ENCODE data around the gene ZNF576.

The ZNF576 gene

DNA sequence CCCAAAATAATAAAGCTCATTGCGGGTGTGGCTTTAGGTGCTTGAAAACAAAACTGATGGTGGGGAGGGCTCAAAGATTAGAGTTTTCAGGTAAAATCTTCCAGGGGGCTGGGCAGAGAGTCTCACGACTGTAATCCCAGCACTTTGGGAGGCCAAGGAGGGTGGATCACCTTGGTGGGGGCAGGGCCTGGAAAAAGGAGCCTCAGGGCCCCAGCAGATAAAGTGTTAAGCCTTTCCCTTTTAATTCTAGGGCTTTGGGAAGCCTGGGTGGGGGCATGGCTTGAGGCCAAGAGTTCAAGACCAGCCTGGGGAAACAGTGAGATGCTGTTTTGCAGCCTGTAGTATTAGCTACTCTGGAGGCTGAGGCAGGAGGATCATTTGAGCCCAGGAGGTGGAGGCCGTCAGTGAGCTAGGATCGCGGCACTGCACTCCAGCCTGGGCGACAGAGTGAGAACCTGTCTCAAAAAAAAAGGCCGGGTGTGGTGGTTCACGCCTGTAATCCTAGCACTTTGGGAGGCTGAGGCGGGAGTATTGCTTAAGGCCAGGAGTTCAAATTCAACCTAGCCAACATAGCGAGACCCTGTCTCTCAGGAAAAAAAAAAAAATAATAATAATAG is 2.2 kb upstream of the ZNF576 start:
- Histone ChIP-seq H3K27me3 (ENCODE audit: insufficient read depth, poor library complexity, severe bottlenecking) (no peaks in the 10 kb centered on the region), H3K4me3 (replicated peaks; ENCODE audit: insufficient read depth, low read length) (peak overlapping the region; percentile 77), H3K27ac (replicated peaks) (no peak overlapping the region)
- TF ChIP-seq CTCF (IDR thresholded peaks at IDR 0.05; ENCODE audit: insufficient read depth, low read length) (no peak), GABPA (IDR thresholded peaks at IDR 0.05; ENCODE audit: low read depth) (no peak), POLR2AphosphoS5 (IDR thresholded peaks at IDR 0.05; ENCODE audit: low read depth) (no peak), SPI1 (IDR thresholded peaks at IDR 0.05; ENCODE audit: borderline replicate concordance, low read depth) (no peak)
- TF ChIP-seq, protein P1, sequence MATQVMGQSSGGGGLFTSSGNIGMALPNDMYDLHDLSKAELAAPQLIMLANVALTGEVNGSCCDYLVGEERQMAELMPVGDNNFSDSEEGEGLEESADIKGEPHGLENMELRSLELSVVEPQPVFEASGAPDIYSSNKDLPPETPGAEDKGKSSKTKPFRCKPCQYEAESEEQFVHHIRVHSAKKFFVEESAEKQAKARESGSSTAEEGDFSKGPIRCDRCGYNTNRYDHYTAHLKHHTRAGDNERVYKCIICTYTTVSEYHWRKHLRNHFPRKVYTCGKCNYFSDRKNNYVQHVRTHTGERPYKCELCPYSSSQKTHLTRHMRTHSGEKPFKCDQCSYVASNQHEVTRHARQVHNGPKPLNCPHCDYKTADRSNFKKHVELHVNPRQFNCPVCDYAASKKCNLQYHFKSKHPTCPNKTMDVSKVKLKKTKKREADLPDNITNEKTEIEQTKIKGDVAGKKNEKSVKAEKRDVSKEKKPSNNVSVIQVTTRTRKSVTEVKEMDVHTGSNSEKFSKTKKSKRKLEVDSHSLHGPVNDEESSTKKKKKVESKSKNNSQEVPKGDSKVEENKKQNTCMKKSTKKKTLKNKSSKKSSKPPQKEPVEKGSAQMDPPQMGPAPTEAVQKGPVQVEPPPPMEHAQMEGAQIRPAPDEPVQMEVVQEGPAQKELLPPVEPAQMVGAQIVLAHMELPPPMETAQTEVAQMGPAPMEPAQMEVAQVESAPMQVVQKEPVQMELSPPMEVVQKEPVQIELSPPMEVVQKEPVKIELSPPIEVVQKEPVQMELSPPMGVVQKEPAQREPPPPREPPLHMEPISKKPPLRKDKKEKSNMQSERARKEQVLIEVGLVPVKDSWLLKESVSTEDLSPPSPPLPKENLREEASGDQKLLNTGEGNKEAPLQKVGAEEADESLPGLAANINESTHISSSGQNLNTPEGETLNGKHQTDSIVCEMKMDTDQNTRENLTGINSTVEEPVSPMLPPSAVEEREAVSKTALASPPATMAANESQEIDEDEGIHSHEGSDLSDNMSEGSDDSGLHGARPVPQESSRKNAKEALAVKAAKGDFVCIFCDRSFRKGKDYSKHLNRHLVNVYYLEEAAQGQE (IDR thresholded peaks at IDR 0.05; ENCODE audit: insufficient replicate concordance, low read depth), result no peak
- DNase-seq (ENCODE audit: low read depth in 1 of 2, low spot score in 1 of 2), result no peak

- no peak for TF ChIP-seq GABPA (IDR thresholded peaks at IDR 0.05; ENCODE audit: low read depth)
- peak; percentile 95 for TF ChIP-seq CTCF (IDR thresholded peaks at IDR 0.05; ENCODE audit: insufficient read depth, low read length)
- DNase-seq (ENCODE audit: low read depth in 1 of 2, low spot score in 1 of 2), result peak; percentile 61 to 74
- Histone ChIP-seq H3K4me3 (replicated peaks; ENCODE audit: insufficient read depth, low read length) (peak overlapping the region; percentile 77), H3K27ac (replicated peaks) (peak overlapping the region; percentile 83), H3K27me3 (ENCODE audit: insufficient read depth, poor library complexity, severe bottlenecking) (no peaks in the 10 kb centered on the region)
Measured at GRCh38 chr19:43594710-43595604, 1.4 kb upstream of the ZNF576 start.

- peak overlapping the region; percentile 77 for H3K4me3 ChIP-seq (replicated peaks; ENCODE audit: insufficient read depth, low read length)
- TF ChIP-seq GABPA (IDR thresholded peaks at IDR 0.05; ENCODE audit: low read depth) (no peak), POLR2AphosphoS5 (IDR thresholded peaks at IDR 0.05; ENCODE audit: low read depth) (no peak), SPI1 (IDR thresholded peaks at IDR 0.05; ENCODE audit: borderline replicate concordance, low read depth) (no peak), CTCF (IDR thresholded peaks at IDR 0.05; ENCODE audit: insufficient read depth, low read length) (no peak)
- TF ChIP-seq, protein P1 (IDR thresholded peaks at IDR 0.05; ENCODE audit: insufficient replicate concordance, low read depth), result no peak
- no peaks in the 10 kb centered on the region for H3K27me3 ChIP-seq (ENCODE audit: insufficient read depth, poor library complexity, severe bottlenecking)
- peak overlapping the region; percentile 83 for H3K27ac ChIP-seq (replicated peaks)
- no peak for DNase-seq (ENCODE audit: low read depth in 1 of 2, low spot score in 1 of 2)
Measured at GRCh38 chr19:43595605-43595998, 793 bp upstream of the ZNF576 start.
